Posterior vena cava (tissue), 2 donors: ENCODE results near the gene CC2D1B. TPM values are rescaled to one million over a fixed set of nuclear protein-coding genes. Genes with fewer than 3 reads are reported as not detected.
"Not testable (repeated sequence)": the region's sequence is repeated elsewhere in the genome, so short reads cannot be mapped to it uniquely, and the experiment has no call there.

Source experiments
- DNase-seq: peaks from one replicate; pipeline ENCODE4 v3.0.0-alpha.2; 2020; ENCODE audit warnings: low spot score
- intact Hi-C, 2 donors: fragments of 100-400 bp; cut with DNase I; formaldehyde crosslinking; loops; one replicate each; pipeline versions ENCODE4 v1.14.1 to v1.14.2; 2022 to 2023
- long read RNA-seq, 2 donors: library from polyadenylated mRNA; unstranded; transcript quantifications; one replicate each; pipeline ENCODE4 v2.0.0, GENCODE V29; 2020 to 2021
- total RNA-seq, 2 donors: library from RNA; stranded (reverse); fragmentation: NEBNext Ultra II Directional; extraction: Animal tissue kit (Norgen Biotek cat#: 25700); gene quantifications; one replicate each; pipeline ENCODE4 v1.2.1, GENCODE V29; 2021
- donor health status: DM: yes; HTN: yes; CAD: no.
- donor health status: DM: yes; HTN: yes; CAD: no.

CC2D1B gene, protein sequence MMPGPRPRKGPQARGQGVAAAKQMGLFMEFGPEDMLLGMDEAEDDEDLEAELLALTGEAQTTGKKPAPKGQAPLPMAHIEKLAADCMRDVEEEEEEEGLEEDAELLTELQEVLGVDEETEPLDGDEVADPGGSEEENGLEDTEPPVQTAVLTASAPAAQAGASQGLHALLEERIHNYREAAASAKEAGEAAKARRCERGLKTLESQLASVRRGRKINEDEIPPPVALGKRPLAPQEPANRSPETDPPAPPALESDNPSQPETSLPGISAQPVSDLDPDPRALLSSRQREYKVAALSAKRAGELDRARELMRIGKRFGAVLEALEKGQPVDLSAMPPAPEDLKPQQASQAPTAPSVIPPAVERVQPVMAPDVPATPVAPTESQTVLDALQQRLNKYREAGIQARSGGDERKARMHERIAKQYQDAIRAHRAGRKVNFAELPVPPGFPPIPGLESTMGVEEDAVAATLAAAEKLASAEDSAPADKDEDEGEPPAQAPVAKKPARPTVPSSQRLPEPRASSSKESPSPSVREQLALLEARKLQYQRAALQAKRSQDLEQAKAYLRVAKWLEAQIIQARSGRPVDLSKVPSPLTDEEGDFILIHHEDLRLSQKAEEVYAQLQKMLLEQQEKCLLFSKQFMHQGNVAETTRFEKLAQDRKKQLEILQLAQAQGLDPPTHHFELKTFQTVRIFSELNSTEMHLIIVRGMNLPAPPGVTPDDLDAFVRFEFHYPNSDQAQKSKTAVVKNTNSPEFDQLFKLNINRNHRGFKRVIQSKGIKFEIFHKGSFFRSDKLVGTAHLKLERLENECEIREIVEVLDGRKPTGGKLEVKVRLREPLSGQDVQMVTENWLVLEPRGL
- 10 to 100 TPM; 19.9 to 23.2 TPM for total RNA-seq
- long read RNA-seq, donor 1, partial matches to known transcripts: 2 of 5 reads
- long read RNA-seq, donor 1, other reads (novel, unspliced or antisense): 2 of 5 reads
- long read RNA-seq, donor 2, partial matches to known transcripts: 0 of 7 reads
- long read RNA-seq, donor 2, other reads (novel, unspliced or antisense): 6 of 7 reads

- peak; percentile 99 for DNase-seq
- intact Hi-C loops: no loop called here
Measured at GRCh38 chr1:52365746-52366516, at the start of gene CC2D1B. Gene CC2D1B (minus strand): TSS chr1:52366205. CDS start chr1:52364620, 1,585 bp downstream.

GRCh38 chr1:52414942-52415341 lies 48.9 kb upstream of the CC2D1B start:
- DNase-seq: no peak
- intact Hi-C loops: loop anchor here in 1 of 2 donors (5.0 to 10.0 kb wide), 2 partner anchors 57 to 1840 kb away; no protein-coding TSS in a partner anchor

- intact Hi-C loops: loop anchor here in 1 of 2 donors (5.0 to 10.0 kb wide), 2 partner anchors 59 to 1841 kb away; no protein-coding TSS in a partner anchor
- no peak for DNase-seq
Measured at GRCh38 chr1:52413410-52413989, 47.5 kb upstream of the CC2D1B start.

DNA sequence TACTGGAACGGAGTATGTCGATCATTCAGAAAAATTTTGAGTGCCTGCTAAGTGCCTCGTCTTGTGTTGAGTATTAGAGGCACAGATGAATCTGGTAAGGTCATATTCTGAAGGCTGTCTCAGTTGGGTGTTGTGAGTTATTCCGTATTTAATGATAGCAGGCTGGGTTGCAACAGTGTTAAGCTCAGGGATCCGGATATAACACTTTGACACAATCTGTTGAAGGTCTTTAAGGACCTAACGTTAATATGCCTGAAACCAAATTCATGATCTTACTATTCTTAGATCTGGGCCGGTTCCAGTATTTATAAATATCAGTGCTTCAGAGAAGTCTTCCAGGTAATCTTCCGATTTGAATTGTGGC lies 39.0 kb upstream of the CC2D1B start:
- DNase-seq: no peak
- intact Hi-C loops: loop anchor here in 1 of 2 donors (5.0 kb wide), 1 partner anchor 278 kb away; no protein-coding TSS in a partner anchor

GRCh38 chr1:52404116-52404974 lies 38.3 kb upstream of the CC2D1B start, which contains the start of the genes ORC1 and PRPF38A:
Gene ORC1 (minus strand): TSS chr1:52404423. CDS start chr1:52402223, 2,200 bp downstream.
Gene PRPF38A (plus strand): TSS chr1:52404602. CDS start chr1:52404750, 148 bp downstream.
- DNase-seq: peak; percentile 99
- intact Hi-C loops: loop anchor here in 1 of 2 donors (5.0 kb wide), 1 partner anchor 277 kb away; no protein-coding TSS in a partner anchor

- intact Hi-C loops: loop anchor here in 1 of 2 donors (5.0 kb wide), 1 partner anchor 276 kb away; no protein-coding TSS in a partner anchor
- no peak for DNase-seq
Measured at GRCh38 chr1:52403566-52404115, 37.6 kb upstream of the CC2D1B start.

DNA sequence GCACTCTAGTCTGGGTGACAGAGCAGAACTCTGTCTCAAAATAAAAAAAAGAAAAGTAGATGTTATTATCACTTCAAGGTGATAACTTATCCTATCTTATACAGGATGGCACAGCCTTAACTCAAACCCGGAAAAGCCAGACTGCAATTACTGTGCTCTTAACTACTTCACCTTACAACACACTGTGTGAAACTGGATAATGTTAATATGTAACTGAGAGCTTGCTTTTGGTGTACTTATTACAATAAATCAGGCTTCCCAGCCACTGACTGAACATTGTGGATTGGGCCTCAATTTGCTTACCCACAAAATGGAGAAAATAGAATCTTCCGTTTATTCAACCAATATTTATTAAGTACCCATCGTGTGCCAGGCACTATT lies 36.8 kb upstream of the CC2D1B start:
- no peak for DNase-seq
- intact Hi-C loops: loop anchor here in 1 of 2 donors (5.0 kb wide), 1 partner anchor 276 kb away; no protein-coding TSS in a partner anchor

- DNase-seq: no peak
- intact Hi-C loops: loop anchor here in 1 of 2 donors (5.0 kb wide), 1 partner anchor 273 kb away; no protein-coding TSS in a partner anchor
Measured at GRCh38 chr1:52400131-52400530, 34.1 kb upstream of the CC2D1B start.

- no peak for DNase-seq
- intact Hi-C loops: loop anchor here in 1 of 2 donors (5.0 kb wide), 1 partner anchor 272 kb away; no protein-coding TSS in a partner anchor
Measured at GRCh38 chr1:52399629-52400028, 33.6 kb upstream of the CC2D1B start.

DNA sequence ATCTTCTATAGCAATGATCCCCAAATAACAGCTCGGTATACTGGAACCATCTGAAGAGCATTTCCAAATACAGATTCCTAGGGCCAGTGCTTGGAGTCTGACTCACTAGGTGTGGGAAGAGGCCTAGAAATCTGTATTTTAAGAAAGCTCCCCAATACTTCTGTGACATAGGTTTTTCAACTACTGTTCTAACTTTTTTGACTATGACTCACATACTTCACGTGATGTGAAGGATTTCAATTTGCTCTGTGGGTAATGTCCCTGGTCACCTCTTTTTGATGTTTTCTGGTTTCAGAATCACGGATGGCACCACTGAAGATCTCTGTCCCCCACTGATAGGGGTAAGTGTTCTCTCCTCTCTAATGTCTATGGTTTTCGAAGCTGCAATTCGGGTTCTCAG lies 27.2 kb upstream of the CC2D1B start:
- intact Hi-C loops: no loop called here
- no peak for DNase-seq

GRCh38 chr1:52386458-52386857 lies 20.5 kb upstream of the CC2D1B start:
- DNase-seq: no peak
- intact Hi-C loops: loop anchor here in 1 of 2 donors (5.0 kb wide), 1 partner anchor 746 kb away; no protein-coding TSS in a partner anchor

GRCh38 chr1:52385376-52385775 lies 19.4 kb upstream of the CC2D1B start:
- no peak for DNase-seq
- intact Hi-C loops: loop anchor here in 1 of 2 donors (5.0 kb wide), 1 partner anchor 747 kb away; no protein-coding TSS in a partner anchor

DNA sequence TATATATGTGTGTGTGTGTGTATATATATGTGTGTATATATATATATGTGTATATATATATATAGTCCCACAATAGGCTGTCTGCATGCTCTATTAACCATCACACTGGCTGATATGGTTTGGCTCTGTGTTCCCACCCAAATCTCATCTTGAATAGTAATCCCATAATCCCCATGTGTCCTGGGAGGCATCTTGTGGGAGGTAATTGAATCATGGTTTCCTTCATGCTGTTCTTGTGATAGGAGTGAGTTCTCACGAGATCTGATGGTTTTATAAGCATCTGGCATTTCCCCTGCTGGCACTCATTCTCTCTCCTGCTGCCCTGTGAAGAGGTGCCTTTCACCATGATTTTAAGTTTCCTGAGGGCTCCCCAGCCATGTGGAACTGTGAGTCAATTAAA lies 3.8 kb upstream of the CC2D1B start:
- intact Hi-C loops, DNase-seq: not testable (repeated sequence)

- no peak for DNase-seq
- intact Hi-C loops: no loop called here
Measured at GRCh38 chr1:52368383-52369172, 2.6 kb upstream of the CC2D1B start.

DNA sequence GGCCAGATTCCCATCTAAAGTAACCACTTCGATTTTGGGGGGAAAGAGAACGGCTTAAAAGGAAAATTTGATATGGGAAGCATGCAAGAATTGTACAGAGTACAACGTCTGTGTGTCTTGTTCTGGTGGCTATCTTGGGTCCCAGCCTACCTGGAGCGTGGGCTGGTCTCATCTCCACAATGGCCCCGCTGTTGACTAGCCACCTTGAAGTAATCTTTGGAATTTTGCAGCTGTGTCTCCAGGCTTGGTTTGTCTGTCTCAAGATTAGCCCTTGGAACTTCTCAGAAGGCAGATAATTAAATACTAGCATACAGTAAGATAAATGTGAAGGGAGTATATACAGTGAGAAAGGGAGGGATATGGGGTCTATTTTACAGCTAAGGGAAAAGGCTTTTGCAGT lies 1.3 kb upstream of the CC2D1B start:
- DNase-seq: no peak
- intact Hi-C loops: no loop called here

DNA sequence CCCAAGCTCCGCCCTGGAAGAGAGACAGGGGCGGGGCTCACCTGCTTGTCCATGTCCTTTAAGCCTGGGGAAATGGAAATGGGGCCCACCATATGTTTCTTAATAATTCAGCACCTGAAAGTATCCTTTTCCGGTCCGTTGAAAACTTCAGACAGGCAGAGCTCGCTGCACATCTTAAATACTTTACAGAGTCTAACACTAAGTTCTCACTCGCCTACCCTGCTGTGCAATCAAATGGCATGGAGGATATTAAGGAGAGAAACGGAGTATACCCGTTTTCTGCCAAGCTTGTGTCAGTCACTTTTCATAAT lies 467 bp upstream of the CC2D1B start:
- intact Hi-C loops: no loop called here
- DNase-seq: no peak
